Ovary (tissue), 9 donors: ENCODE results near the gene CTNNA3. TPM values are rescaled to one million over a fixed set of nuclear protein-coding genes. Genes with fewer than 3 reads are reported as not detected.

Source experiments
- DNase-seq, 5 donors: peaks; one replicate each; pipeline ENCODE4 v3.0.0-alpha.2; 2019 to 2020
- H3K27ac ChIP-seq, 2 donors: fragments of 200-600 bp; one replicate each; pipeline versions ENCODE4 v1.5.1 to v1.8.0; 2019 to 2022
- H3K27me3 ChIP-seq: fragments of 200-600 bp; one replicate; pipeline ENCODE4 v1.8.0; 2022
- H3K36me3 ChIP-seq: fragments of 200-600 bp; sonication (generic); one replicate; pipeline ENCODE4 v1.5.1; 2019
- H3K4me1 ChIP-seq: one replicate; pipeline ENCODE4 v1.8.1; 2013; ENCODE audit warnings: mild to moderate bottlenecking, moderate library complexity; ENCODE audit not compliant: insufficient read depth
- H3K4me3 ChIP-seq: fragments of 200-600 bp; sonication (generic); one replicate; pipeline ENCODE4 v1.5.1; 2017
- H3K9me3 ChIP-seq, 2 donors: fragments of 200-600 bp in 1 of 2; sonication (generic) in 1 of 2; one replicate each; pipeline versions ENCODE4 v1.5.1 to v1.8.1; 2013 to 2019; ENCODE audit warnings: mild to moderate bottlenecking in 1 of 2, moderate library complexity in 1 of 2
- EP300 ChIP-seq: sonication (generic); formaldehyde crosslinking; IDR thresholded peaks from one replicate; pipeline ENCODE4 v1.6.1; 2017; ENCODE audit warnings: antibody characterized with exemption
- POLR2A ChIP-seq: fragments of 450-650 bp; IDR thresholded peaks from one replicate; pipeline ENCODE4 v1.6.1; 2017; ENCODE audit warnings: antibody characterized with exemption, mild to moderate bottlenecking, moderate library complexity
- WGBS, 3 donors: extraction: QIAGEN DNeasy Blood & Tissue Kit in 1 of 3; methylation state at CpG; one replicate each; pipeline versions ENCODE4 v1.1.5 to v1.1.7; 2013 to 2017; 5-methylcytosine and 5-hydroxymethylcytosine counted together
- intact Hi-C, 4 donors: fragments of 100-400 bp; cut with DNase I; formaldehyde crosslinking; loops; one replicate each; pipeline versions ENCODE4 v1.11.0 to v1.15.1; 2022 to 2023
- polyA plus RNA-seq, 2 donors: library from polyadenylated mRNA; stranded (reverse); fragments of 200-250 nt in 1 of 2; fragments of 350-450 nt in 1 of 2; fragmentation: Illumina TruSeq in 1 of 2; extraction: RNeasy Lipid Tissue Mini Kit (QIAGEN cat#74804) in 1 of 2; gene quantifications; one replicate each; pipeline ENCODE4 v1.2.3, GENCODE V29; 2013 to 2014
- total RNA-seq, 7 donors: library from RNA; depleted of rRNA in 2 of 7; stranded (reverse); fragments of >200 nt in 2 of 7; fragmentation: NEBNext Ultra II Directional in 3 of 7; extraction: Animal tissue kit (Norgen Biotek cat#: 25700) in 3 of 7; gene quantifications; one replicate each; pipeline versions ENCODE4 v1.1.0 to v1.2.4, GENCODE V29; 2016 to 2023
- TF ChIP-seq, protein P1 (sequence below), 3 donors: fragments of 450-650 bp in 2 of 3; fragments of 200-600 bp in 1 of 3; IDR thresholded peaks; one replicate each; pipeline versions ENCODE4 v1.5.1 to v1.8.0; 2016 to 2022; ENCODE audit warnings: antibody characterized with exemption in 3 of 3, mild to moderate bottlenecking in 1 of 3
- donor health status: DM: no; HTN: no; CAD: no; lungs with moderate emphysema.
- donor health status: DM: no; HTN: no; CAD: no.
- donor health status: Bipolar disorder and iron deficiency.
- donor health status: DM: yes; HTN: yes; CAD: no.
- donor health status: DM: no; HTN: no; CAD: no.
- donor health status: DM: yes; HTN: yes; CAD: no.

CTNNA3 gene
- total and polyA plus RNA-seq, 9 donors, result 1.9 to 9.7 (median 4.0) TPM

DNA sequence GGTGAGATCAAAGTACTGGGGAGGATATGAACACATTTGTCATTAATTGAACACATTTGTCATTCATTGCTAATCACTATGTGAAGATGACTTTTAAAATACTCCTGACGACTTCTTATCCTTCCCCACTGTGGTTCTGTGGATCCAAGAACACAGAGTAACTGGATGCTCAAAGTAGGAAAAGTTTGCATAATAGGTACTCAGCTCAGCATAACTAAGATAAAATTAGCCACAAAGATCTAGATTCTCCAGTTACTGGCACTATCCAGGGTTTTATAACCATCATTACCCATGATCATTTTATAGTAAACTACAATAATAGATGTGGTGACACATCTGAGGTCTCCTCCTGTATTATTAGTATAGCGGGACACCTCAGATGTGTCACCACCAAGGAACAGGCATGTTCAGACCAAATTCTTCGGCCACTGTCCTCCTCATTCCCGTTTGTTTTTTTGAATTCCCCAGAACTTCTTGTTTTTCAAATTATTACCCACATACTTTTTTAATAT, 933.7 kb downstream of the CTNNA3 start:
- Histone ChIP-seq H3K4me1 (no peaks in the 10 kb centered on the region), H3K27ac (no peak overlapping the region), H3K9me3 (no peaks in the 10 kb centered on the region), H3K36me3 (no peaks in the 10 kb centered on the region), H3K27me3 (no peaks in the 10 kb centered on the region), H3K4me3 (no peak overlapping the region)
- no peak for DNase-seq
- TF ChIP-seq POLR2A (no peak), EP300 (no peak)
- TF ChIP-seq, protein P1, sequence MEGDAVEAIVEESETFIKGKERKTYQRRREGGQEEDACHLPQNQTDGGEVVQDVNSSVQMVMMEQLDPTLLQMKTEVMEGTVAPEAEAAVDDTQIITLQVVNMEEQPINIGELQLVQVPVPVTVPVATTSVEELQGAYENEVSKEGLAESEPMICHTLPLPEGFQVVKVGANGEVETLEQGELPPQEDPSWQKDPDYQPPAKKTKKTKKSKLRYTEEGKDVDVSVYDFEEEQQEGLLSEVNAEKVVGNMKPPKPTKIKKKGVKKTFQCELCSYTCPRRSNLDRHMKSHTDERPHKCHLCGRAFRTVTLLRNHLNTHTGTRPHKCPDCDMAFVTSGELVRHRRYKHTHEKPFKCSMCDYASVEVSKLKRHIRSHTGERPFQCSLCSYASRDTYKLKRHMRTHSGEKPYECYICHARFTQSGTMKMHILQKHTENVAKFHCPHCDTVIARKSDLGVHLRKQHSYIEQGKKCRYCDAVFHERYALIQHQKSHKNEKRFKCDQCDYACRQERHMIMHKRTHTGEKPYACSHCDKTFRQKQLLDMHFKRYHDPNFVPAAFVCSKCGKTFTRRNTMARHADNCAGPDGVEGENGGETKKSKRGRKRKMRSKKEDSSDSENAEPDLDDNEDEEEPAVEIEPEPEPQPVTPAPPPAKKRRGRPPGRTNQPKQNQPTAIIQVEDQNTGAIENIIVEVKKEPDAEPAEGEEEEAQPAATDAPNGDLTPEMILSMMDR (IDR thresholded peaks at IDR 0.05), result no peak
- 79 to 91% (median 90%) methylated on average over 4 of the region's 4 CpGs for WGBS, 3 donors
- intact Hi-C loops, result no loop called here

DNA sequence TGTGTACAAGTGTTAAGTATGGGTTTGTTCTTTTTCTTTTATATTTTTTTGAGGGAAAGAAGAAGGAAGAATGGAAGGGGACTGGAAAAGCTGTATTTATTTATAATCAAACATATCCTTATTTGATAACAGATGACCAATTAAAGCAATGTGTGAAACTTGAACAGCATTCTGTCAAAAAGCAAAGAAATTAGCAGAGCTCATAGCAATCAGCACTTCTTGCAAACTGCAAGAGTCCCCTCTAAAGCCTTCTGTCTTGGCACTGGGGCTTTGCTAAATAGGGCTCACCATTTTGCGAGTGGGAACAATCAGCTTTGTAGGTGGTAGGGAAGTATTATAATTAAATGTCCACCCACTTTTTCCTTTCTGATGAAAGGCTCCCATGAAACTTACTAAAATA, 935.1 kb downstream of the CTNNA3 start:
- H3K9me3 ChIP-seq, result no peaks in the 10 kb centered on the region
- intact Hi-C loops, result no loop called here
- WGBS, 3 donors, result 94 to 97% (median 94%) methylated on average over 1 of the region's 1 CpG

GRCh38 chr10:66755474-66755873, 940.5 kb downstream of the CTNNA3 start:
- Histone ChIP-seq H3K27ac (no peak overlapping the region), H3K4me1 (no peaks in the 10 kb centered on the region), H3K36me3 (no peaks in the 10 kb centered on the region), H3K27me3 (no peaks in the 10 kb centered on the region), H3K4me3 (no peak overlapping the region), H3K9me3 (no peaks in the 10 kb centered on the region)
- intact Hi-C loops, result no loop called here
- 72 to 79% (median 72%) methylated on average over 3 of the region's 3 CpGs for WGBS, 3 donors
- TF ChIP-seq EP300, result no peak
- TF ChIP-seq, protein P1 (IDR thresholded peaks at IDR 0.05), result no peak
- TF ChIP-seq POLR2A, result no peak
- DNase-seq, result no peak

More for the DNA sequence above, 935.1 kb downstream of the CTNNA3 start:
- TF ChIP-seq EP300 (no peak), POLR2A (no peak)
- TF ChIP-seq, protein P1 (IDR thresholded peaks at IDR 0.05), result no peak
- H3K27me3 ChIP-seq, result no peaks in the 10 kb centered on the region
- no peaks in the 10 kb centered on the region for H3K36me3 ChIP-seq
- DNase-seq, result no peak
- H3K27ac ChIP-seq, result no peak overlapping the region
- H3K4me3 ChIP-seq, result no peak overlapping the region
- no peaks in the 10 kb centered on the region for H3K4me1 ChIP-seq

GRCh38 chr10:66752714-66753113, 943.3 kb downstream of the CTNNA3 start:
- 92 to 95% (median 95%) methylated on average over 1 of the region's 1 CpG for WGBS, 3 donors
- Histone ChIP-seq H3K9me3 (no peaks in the 10 kb centered on the region), H3K27me3 (no peaks in the 10 kb centered on the region), H3K4me1 (no peaks in the 10 kb centered on the region), H3K36me3 (no peaks in the 10 kb centered on the region), H3K4me3 (no peak overlapping the region), H3K27ac (no peak overlapping the region)
- intact Hi-C loops, result no loop called here
- no peak for DNase-seq
- TF ChIP-seq, protein P1 (IDR thresholded peaks at IDR 0.05), result no peak
- TF ChIP-seq POLR2A (no peak), EP300 (no peak)
